Activated T-helper 1 cell treated with anti-CD3 and anti-CD28 coated beads, Interleukin-2, amount 50 U/mL, for 16 hours (primary cell): ENCODE measurements around the gene MAP3K21.

Experiments
- DNase-seq, 2 donors: peaks; one replicate each; pipeline ENCODE4 v3.0.0-alpha.2; 2020; ENCODE audit warnings: low read depth in 1 of 2, low spot score in 1 of 2

MAP3K21 gene

GRCh38 chr1:233359431-233359830, 31.9 kb downstream of the MAP3K21 start:
- no peak for DNase-seq

GRCh38 chr1:233359905-233360304, 32.4 kb downstream of the MAP3K21 start:
- no peak for DNase-seq

- DNase-seq: no peak
These were observed 33.1 kb downstream of the MAP3K21 start for GRCh38 chr1:233360525-233361102.

DNA sequence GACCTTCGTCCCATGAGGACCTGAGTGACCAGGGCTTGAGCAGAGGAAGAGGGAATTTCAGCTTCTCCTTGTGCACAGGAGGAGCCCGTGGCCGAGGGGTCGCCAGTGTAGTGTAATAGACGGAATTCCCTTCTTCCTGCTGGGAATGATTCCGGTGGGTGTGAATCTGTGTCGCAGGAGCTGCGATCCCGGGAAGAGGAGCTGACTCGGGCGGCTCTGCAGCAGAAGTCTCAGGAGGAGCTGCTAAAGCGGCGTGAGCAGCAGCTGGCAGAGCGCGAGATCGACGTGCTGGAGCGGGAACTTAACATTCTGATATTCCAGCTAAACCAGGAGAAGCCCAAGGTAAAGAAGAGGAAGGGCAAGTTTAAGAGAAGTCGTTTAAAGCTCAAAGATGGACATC, 34.4 kb downstream of the MAP3K21 start:
- DNase-seq: no peak

GRCh38 chr1:233362743-233363142, 35.2 kb downstream of the MAP3K21 start:
- DNase-seq: no peak

- no peak for DNase-seq
These were observed 36.5 kb downstream of the MAP3K21 start for GRCh38 chr1:233364026-233364425.

GRCh38 chr1:233364695-233365539, 37.4 kb downstream of the MAP3K21 start:
- no peak for DNase-seq

GRCh38 chr1:233366575-233366974, 39.1 kb downstream of the MAP3K21 start:
- DNase-seq: no peak

GRCh38 chr1:233367057-233367803, 39.7 kb downstream of the MAP3K21 start:
- DNase-seq: no peak

DNA sequence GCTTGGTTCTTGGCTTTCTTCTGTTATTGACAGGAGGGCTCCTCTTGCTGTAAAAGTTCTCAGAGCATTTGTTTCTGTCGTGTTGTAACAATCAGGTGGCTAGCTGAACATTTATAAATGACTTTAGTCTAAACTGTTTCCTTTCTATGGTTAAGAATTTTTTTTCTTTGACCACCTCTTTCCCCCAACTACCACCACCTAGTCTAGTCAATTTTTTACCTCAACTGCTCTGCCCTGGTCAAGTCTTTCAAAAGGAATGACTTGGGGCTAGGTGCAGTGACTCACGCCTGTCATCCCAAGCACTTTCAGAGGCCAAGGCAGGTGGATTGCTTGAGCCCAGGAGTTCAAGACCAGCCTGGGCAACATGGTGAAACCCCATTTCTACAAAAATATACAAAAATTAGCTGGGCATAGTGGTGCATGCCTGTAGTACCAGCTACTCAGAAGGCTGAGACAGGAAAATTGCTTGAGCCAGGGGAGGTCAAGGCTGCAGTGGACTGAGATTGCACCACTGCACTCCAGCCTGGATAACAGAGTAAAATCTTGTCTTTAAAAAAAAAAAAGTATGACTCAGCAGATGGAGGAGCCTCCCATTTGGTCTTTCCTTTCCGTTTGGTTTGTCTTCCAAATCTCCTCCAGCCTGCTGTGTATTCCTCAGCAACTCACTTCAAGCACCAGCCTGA, 40.7 kb downstream of the MAP3K21 start:
- no peak for DNase-seq

DNA sequence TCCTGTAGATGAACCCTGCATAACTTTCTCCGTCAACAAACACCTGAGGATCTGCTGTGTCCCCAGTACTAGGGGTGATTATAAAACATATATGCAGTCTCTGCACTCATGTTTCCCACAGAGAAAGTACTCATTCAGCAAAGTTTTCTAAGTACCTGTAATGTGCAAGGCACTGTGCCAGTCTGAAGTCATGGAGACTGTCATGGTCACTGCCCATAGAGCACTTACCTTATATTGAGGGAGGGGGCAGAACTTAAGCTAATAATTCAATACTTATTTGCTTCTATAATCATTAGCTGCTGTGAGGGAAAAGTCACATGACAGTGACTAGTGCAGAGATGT, 41.2 kb downstream of the MAP3K21 start:
- no peak for DNase-seq

GRCh38 chr1:233372218-233373120, 44.9 kb downstream of the MAP3K21 start:
- DNase-seq: no peak

- no peak for DNase-seq
These were observed 45.7 kb downstream of the MAP3K21 start for GRCh38 chr1:233373226-233373625.

DNA sequence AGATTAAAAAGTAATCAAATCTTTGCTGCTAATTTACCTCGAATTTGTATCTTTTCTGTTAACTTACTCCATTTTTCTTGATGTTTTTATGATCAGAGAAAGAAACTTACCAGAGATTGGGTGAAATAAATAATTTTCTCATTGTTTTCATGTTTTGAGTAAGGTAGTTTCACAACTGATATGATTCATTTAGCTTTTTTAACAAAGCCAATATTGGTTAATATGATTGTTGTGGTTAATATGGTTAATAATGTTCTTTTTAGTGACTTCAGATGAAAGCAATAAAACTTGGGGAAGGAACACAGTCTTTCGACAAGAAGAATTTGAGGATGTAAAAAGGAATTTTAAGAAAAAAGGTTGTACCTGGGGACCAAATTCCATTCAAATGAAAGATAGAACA, 48.1 kb downstream of the MAP3K21 start:
- DNase-seq: no peak

DNA sequence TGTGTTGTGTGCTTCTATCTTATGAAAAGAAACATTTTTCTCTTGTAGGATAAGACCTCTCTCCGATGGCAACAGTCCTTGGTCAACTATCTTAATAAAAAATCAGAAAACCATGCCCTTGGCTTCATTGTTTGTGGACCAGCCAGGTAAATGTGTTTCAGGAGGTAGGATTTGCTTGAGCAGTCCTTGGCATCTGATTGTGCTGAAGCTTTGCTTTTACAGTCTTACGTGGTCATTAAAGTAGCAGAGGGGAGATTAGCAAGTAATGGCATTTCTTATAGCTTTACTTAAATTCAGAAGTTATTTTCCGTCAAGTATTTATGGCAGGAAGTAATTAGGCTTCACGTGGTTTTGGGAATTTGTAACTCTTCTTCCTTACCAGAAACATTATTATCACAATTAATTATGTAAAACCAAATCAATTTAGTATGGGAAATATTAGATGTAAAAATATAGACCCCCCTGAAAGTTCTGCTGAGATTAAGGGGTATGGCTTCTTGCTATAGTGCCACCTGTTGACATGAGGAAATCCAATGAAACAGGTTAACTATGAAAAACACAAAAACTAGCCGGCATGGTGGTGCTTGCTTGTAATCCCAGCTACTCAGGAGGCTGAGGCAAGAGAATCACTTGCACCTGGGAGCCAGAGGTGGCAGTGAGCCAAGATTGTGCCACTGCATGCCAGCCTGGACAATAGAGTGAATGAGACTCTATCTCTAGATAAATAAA, 49.0 kb downstream of the MAP3K21 start:
- no peak for DNase-seq

- no peak for DNase-seq
These were observed 52.4 kb downstream of the MAP3K21 start for GRCh38 chr1:233379869-233380438.

GRCh38 chr1:233381806-233382205, 54.3 kb downstream of the MAP3K21 start:
- DNase-seq: no peak

GRCh38 chr1:233383984-233384383, 56.5 kb downstream of the MAP3K21 start:
- no peak for DNase-seq

- DNase-seq: no peak
These were observed 58.8 kb downstream of the MAP3K21 start for GRCh38 chr1:233386336-233386735.

GRCh38 chr1:233387585-233387984, 60.1 kb downstream of the MAP3K21 start:
- no peak for DNase-seq
